ENCODE measurements around the gene FHAD1. TPM values are rescaled to one million over a fixed set of nuclear protein-coding genes. Genes with fewer than 3 reads are reported as not detected.

FHAD1 gene
- total and polyA plus RNA-seq, 9 of the 15 experiments (the other 6 are each of a cell fraction or from before 2014, with no cell fraction given): 0.32 to 2.1 (median 1.5) TPM; not detected in 1

- no peaks in the 10 kb centered on the region; a peak in 1 of 5 replicates for H3K4me1 ChIP-seq (replicated peaks in 1 of 2; ENCODE audit: control insufficient read depth in 2 of 2, insufficient read depth in 2 of 2, low read length in 2 of 2)
- TF ChIP-seq TBP (optimal IDR thresholded peaks at IDR 0.05; ENCODE audit: low read depth, low read length) (no peak), NFE2 (IDR thresholded peaks at IDR 0.05; ENCODE audit: low read depth) (no peak), DPF2 (IDR thresholded peaks at IDR 0.05) (no peak), ZBTB26 (CRISPR knock-in tag; IDR thresholded peaks at IDR 0.05) (no peak), LARP7 (IDR thresholded peaks at IDR 0.05) (no peak), PATZ1 (CRISPR knock-in tag; IDR thresholded peaks at IDR 0.05; ENCODE audit: borderline replicate concordance) (no peak), ATF1 (CRISPR knock-in tag; IDR thresholded peaks at IDR 0.05) (no peak), ATF1 (tag; IDR thresholded peaks at IDR 0.05) (no peak), PREB (CRISPR knock-in tag; IDR thresholded peaks at IDR 0.05) (no peak), HLTF (IDR thresholded peaks at IDR 0.05) (no peak), ARHGAP35 (IDR thresholded peaks at IDR 0.05; ENCODE audit: partially characterized antibody) (no peak), ZKSCAN3 (CRISPR knock-in tag; IDR thresholded peaks at IDR 0.05) (no peak), IRF1 (CRISPR knock-in tag; IDR thresholded peaks at IDR 0.05; ENCODE audit: borderline replicate concordance) (no peak), ID3 (CRISPR knock-in tag; IDR thresholded peaks at IDR 0.05) (no peak), ID3 (tag; IDR thresholded peaks at IDR 0.05) (no peak), PHF20 (IDR thresholded peaks at IDR 0.05; ENCODE audit: partially characterized antibody) (no peak)
- 8% methylated on average over 8 of the region's 8 CpGs for WGBS (ENCODE audit: insufficient coverage, low coverage, missing lambda C conversion rate)
- no peak overlapping the region for H3K9ac ChIP-seq (ENCODE audit: insufficient read depth in 1 of 2, low read depth in 2 of 2, low read length in 2 of 2)
- no peak overlapping the region for H3K4me3 ChIP-seq
- H3K4me2 ChIP-seq (ENCODE audit: insufficient read depth, low read length): no peak overlapping the region
- no TSS peak for BruUV-seq (replicated peaks)
- CTCF ChIA-PET (ENCODE audit: low intra/inter-chr PET ratio): no interaction called here
- H3K79me2 ChIP-seq (ENCODE audit: control insufficient read depth, insufficient read depth, low read length): no peaks in the 10 kb centered on the region
- no peaks in the 10 kb centered on the region for H3K9me3 ChIP-seq (replicated peaks; ENCODE audit: control insufficient read depth, insufficient read depth, low read depth, low read length)
- H2AFZ ChIP-seq (ENCODE audit: low read depth, low read length): no peak overlapping the region
- in situ Hi-C loops (cut with MboI): no loop called here
- no peak for FAIRE-seq
- no peaks in the 10 kb centered on the region for H3K36me3 ChIP-seq (ENCODE audit: control insufficient read depth, insufficient read depth, low read length)
- intact Hi-C loops (cut with micrococcal nuclease): no loop called here
- no peak for ATAC-seq
- POLR2A ChIA-PET: interaction anchor here (0.6 to 1.6 kb wide), 4 partner anchors 11 to 167 kb away, joined by 3 to 9 read pairs (median 4); no protein-coding TSS in a partner anchor
- no peaks in the 10 kb centered on the region for H3K9me1 ChIP-seq (ENCODE audit: control insufficient read depth, insufficient read depth, low read length)
- H3K27ac ChIP-seq (ENCODE audit: extremely low read depth, low read depth, low read length): no peak overlapping the region
- peaks cover 17 to 71% of the 10 kb centered on the region in 2 experiments for H3K27me3 ChIP-seq (ENCODE audit: control insufficient read depth in 2 of 2, insufficient read depth in 2 of 2, low read length in 2 of 2)
- no peak for DNase-seq (ENCODE audit: extremely low read depth in 1 of 4, low spot score in 3 of 4)
- no peaks in the 10 kb centered on the region for H4K20me1 ChIP-seq (replicated peaks; ENCODE audit: control insufficient read depth, insufficient read depth, low read length)
Measured at GRCh38 chr1:15198684-15199083, 48.3 kb upstream of the FHAD1 start.

Measured in K562 (cell line).